ENCODE measurements around the gene SOCS2.

Gene SOCS2

DNA sequence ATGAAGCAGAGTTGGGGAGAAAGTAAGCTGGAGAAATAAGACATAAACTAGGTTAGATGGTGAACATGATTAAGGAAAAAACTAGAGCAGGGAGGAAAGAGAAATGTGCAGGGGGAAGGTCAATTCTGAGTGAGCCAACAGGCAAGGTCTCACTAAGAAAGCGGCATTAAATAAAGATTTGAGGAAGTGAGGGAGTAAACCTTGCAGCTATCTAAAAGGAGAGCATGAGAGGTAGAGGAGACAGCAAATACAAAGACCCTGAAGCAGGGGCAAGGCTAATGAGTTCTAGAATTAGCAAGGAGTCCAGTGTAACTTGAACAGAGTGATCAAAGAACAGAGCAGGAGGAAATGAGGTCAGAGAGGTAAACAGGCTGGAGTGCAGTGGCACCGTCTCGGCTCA lies 4.4 kb upstream of the SOCS2 start:
- no peak for DNase-seq

DNA sequence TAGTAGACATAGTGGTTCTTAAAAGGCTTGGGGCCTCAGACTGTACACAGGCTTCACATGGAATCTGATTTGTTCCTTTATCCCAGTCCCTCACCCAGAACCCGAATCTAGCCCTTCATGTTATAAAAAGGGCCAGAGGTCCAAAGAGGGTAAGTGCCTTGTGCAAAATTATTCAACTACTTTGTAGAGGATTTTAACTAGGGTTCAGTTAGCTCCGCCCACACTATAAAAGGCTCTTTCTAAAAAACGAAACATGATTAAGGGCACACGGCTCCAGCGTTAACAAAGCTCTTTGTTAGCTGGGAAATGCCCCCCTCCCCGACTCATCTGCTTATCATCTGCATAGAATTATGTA lies 3.2 kb upstream of the SOCS2 start:
- no peak for DNase-seq

DNA sequence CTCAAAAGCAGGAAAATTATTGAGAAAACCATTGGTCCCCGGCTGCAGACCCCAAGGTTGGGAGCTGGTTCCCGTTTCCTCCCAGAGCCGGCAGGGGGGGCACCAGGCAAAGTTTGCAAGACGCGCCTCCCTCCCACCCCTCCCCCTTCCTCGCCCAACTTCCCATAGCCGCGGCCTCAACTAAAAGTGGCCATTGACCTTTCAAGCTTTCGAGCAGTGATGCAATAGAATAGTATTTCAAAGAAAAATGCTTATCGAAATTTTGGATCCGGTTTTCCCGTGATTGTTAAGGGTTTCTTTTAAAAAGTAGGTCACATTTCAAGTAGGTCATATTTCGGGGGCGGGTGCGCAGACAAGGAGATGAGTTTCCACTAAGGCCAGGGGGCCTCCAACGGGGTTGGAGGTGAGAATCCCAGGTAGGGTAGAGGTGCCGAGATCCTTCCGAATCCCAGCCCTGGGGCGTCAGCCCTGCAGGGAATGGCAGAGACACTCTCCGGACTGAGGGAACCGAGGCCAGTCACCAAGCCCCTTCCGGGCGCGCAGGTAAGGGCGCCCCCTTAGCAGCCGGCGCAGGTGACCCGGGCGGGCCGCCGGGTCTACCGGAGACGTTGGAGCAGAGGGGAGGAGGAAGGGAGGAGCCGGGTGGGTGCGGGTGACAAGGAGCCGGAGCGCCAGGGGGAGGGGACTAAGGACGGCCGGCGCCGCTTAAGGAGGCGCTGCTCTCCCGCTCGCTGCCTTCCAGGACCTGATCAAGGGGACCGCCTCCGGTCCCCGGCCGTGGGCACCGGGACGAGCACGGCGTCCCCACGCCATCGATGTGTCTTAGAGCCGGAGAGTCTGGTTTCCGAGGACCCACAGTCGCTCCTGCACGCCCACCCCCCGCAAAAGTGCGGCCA lies 2.6 kb upstream of the SOCS2 start:
- peak; percentile 71 for DNase-seq

DNA sequence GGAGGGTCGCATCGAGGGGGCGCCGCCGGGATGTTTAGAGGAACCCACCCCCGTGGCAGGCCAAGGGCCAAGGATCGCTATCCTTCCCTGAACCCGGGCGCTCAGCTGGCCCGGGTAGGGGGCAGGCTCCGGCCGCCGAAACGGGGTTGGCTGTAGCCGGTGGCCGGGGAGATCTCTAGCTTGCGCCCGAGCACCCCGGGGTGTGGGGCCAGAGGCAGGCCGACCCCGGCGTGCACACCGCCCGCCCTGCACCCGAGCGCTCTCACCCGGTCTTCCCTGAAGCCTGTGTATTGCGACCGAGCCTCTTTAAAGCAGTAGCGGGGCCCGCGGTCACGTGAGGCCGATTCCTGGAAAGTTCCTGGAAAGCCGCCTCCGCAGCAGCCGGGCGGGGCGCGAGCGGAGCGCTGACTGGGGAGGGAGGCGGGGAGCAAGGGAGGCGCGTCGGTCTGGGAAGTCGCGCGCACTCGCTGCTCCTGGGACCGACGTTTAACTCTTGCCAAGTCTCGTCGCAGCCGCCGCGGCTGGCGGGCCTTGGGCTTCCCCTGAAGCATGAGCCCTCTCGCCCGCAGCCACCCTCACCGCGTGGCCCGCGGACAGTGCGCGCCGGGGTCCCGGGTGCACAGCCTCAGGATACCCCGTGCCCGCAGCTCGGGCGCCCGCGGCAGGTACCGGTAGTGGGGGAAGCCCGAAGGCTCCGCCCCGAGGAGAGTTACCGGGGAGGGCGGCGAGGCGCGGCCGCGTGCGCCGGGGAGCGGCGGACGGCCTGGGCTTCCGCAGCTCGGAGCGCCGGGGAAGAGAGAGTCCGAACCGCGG lies 1.7 kb upstream of the SOCS2 start:
- peak; percentile 77 for DNase-seq

DNA sequence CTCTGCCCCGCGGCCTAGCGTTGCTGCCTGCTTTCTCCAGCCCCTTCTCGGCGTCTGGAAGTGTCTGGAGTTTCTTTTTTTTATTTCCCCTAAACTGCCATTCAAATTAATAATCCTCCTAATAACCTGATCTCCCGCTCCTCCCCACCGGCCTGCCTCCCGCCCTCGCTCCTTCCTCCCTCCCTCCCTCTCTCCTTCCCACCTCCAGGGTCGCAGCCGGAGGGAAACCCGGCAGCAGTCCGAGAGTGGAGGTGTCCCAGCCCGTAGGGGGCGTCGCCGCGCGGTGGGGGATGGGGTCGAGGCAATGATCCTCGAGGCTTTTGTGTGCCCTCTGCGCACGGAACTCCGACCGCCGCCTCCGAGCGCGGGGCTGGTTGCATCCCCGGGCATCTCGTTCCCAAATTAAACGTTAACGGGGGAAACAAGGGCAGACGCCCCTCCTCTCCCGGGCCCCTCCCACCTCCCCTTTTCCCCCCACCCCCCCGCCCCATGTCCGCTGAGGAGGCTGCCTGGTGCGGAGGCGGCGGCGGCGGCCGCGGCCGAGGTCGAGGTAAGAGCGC lies 1.0 kb upstream of the SOCS2 start:
- peak; percentile 53 for DNase-seq

DNA sequence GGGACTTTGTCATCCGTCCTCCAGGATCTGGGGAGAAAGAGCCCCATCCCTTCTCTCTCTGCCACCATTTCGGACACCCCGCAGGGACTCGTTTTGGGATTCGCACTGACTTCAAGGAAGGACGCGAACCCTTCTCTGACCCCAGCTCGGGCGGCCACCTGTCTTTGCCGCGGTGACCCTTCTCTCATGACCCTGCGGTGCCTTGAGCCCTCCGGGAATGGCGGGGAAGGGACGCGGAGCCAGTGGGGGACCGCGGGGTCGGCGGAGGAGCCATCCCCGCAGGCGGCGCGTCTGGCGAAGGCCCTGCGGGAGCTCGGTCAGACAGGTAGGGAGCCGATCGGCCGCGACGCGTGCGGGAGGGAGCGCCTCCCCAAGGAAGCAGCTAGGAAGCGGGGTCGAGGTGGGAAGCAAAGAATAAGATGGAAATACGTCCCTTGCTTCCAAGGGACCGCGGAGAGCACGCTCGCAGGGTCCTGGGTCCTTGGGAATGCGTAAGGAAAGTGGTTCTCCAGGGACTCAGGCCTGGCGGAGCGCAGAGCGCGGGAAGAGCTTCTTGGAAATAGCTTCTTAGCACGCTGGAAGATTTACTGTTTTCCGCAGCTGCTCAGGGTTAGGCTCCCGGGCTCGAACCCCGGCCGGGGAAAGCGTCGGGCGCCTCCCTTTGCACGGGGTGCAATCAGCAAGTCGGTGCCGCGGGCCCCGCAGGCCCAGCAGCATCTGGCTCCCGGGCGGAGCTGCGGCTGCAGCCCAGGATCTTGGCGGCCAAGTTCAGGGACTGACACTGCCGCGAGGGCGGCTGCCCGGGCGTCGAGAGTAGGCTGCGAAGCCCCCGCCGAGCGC lies 457 bp downstream of the SOCS2 start:
- DNase-seq, result no peak

DNA sequence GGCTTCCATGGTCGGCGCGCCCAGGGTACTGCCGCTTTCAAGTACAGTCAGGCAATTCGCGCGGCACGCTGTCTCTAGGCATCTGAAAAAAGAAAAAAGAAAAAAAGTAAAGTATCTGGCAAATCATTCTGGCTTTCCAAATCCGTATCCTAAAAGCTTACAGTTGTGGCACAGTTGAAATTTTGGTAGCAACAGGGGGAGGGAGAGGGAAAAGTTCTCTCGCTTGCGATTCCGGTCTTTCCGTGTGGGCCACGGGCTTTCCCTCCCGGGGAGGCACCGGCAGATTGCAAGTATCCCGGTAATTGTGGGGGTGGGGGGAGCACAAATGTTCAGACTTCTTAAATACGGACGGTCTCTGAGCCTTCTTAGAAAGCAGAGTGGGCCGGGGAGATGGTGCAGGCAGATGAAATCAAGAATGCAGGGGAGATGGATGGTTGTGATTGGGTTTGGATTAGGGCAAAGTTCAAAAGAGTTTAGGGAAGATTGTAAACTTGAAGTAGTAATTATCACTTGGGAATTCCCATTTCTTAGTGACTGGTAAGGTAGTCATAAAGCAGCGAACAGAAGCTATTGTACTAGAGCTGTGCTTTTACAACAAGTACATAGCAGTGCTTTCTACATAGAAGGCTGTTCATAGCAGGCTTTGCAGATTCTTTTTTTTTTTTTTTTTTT lies 1.2 kb downstream of the SOCS2 start:
- DNase-seq, result peak; percentile 10

DNA sequence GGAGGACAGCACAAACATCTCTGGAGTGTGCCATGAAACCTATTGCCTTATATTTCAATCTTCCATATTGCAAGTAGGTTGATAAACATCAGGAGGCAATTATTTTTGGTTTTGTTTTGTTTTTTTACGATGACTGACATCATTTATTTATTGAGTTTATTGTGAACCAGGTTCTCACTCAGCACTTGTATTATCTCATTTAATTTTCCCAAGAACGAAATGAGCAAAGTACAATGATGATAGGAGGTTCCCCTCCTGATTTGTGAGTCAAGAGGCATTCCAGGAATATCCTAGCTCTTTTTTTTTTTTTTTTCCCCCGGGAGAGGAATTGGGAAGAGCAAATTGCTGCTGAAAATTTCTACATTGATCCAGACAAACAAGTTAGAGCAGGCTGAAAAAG lies 4.7 kb downstream of the SOCS2 start:
- no peak for DNase-seq

DNA sequence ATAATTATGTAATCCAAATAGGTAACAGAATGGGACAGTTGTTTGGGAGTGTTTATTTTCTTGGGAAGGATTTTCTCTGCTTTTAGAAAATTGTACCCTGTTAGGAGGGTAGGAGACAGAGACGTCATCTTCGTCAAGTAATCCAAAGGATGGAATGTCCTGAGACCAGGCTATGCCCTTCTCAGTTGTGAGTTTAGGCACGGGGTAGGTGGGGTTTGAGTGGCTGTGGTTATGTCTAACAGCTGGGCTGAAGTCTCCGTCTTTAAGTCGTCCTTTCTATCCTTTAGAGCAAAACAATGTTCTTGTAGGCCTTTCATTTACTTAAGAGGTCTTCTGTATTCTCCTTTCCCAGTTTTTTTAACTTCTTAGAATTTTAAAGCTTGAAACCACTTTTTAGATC lies 5.7 kb downstream of the SOCS2 start:
- DNase-seq, result no peak

DNA sequence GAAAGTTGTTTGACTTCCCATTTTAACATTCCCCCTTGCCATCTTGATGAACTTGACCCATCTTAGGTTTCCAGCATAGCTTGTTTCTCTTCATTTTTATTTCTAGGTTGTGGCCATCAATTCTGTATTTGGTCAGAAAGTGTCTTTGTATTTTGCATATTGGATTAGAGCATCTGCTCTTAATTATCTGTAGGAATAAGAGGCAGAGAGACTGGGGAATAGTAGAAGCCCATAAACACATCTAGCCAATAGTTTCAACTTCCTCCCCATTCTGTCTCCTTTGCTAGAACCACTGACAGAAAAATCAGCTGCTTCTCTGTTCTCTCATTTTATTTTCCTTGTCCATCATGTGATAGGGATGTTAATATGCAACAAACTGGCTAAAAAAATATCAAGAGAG lies 8.2 kb downstream of the SOCS2 start:
- DNase-seq, result no peak

DNA sequence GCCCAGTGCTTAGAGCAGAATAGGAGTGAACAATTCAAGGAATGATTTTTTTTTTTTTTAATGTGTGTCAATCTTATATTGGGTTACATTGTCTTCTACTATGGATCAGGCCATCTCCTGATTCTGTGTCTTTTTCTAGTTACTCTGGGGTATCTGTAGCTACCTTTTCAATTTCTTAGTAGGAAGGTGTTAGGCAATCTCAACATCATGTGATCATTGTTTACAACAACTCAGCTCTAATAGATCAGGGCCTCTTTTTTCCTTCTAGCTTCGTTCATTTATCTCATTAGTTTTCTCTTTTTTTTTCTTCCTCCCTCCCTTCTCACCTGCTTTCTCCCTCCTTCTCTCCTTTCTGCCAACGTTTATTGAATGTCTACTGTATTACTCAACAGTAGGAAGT lies 8.9 kb downstream of the SOCS2 start:
- DNase-seq, result no peak

DNA sequence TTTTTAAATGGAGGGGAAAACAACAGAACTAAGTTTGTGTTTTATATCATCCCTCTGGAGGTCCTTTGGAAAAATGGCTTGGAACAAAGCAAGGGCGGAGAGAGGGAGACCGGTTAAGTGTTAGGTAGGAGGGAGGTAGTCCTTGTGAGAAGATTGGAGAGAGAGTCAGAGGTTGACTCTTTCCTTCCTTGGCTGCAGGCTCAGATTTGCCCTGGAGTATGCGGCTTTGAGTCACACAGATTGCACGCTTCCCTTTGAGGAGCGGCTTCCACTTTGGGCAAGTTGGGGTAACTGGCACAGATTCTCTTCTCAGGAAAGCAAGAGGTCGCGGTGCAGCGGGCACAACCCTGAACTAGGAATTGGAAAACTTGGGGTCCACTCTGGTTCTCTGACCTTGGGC lies 9.9 kb downstream of the SOCS2 start:
- no peak for DNase-seq

DNA sequence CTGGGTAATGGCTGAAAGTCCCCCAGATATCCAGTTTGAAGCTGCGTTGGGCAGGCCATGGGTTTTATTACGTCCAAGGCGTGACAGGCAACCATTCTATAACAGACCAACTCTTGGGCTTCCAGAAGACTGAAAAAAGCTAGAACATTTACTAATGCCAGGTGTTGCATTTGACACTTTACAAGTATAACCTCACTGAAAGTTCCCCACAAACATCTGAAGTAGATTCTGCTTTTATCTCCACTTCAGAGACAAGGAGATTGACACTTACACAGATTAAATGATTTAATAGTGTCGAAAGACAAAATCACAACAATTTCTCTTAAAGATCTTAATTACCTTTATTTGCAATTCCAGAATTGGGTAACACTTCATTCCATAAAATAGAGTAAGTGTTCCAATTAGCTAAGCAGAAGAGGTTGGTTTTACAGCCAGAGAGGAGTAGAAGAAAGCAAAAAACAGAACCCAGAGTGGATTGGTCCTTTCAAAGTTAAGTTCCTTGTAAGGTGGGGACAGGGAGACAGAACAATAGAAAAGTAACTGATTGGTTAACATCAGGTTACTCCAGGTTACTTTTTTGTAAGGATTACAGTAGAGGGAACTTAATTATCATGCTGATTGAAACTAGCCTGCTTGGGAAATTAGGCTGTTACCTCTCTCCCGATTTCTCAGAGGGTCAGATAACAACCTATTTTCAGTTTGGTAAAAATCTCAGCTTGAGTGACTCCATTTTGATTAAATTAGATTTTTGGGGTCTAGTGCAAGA lies 11.3 kb downstream of the SOCS2 start:
- no peak for DNase-seq

DNA sequence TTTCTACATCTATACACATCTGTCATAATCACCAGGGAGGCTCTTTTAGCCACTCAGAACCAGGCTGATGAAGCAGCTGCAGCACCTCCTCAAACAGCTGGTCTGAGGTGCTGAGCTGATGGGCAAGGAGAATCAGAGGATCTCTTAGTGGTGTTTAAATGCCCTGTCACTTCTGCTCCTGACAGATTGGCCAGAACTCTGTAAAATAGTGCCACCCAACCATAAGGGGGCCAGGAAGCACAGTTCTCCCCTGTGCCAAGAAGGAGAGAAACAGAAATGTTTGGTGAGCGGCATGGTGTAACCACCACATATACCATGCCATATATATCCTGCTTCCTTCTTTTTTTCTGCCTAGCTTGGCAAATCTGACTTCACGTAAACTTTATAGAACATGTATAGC lies 12.8 kb downstream of the SOCS2 start:
- no peak for DNase-seq

DNA sequence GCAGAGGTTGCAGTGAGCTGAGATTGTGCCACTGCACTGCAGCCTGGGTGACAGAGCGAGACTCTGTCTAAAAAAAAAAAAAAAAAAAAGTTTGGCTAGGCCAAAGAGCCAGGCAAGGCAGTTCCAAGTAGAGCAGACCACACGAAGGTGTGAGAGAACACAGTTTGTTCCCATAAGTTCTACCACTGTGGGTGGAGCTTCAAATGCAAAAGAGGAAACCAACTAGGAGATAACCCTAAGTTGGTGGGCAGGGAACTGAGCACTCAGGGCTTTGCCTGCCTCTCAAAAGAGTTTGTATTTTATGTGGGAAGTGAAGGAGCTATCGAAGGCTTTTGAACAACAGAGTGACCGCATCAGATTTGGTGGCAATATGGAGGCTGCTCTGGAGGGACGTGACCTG lies 15.1 kb downstream of the SOCS2 start:
- no peak for DNase-seq

DNA sequence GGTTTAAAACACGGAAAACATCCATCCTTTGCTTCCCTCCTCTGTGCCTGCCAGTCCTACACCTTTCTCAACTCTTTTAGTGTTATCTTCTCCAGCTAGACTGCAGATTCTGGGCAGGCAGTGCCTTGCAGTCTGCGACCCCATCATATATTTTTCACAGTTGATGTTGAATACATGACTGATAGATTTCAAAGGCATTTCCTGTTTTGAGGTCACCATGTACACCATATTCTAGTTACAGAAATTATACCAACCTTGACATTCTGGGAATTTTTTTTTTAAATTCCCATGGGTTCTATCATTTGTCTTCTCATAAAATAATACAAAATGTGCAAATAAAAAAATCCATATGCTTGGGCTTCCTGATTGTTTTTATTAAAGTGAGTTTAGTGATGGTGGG lies 16.6 kb downstream of the SOCS2 start:
- DNase-seq, result no peak

DNA sequence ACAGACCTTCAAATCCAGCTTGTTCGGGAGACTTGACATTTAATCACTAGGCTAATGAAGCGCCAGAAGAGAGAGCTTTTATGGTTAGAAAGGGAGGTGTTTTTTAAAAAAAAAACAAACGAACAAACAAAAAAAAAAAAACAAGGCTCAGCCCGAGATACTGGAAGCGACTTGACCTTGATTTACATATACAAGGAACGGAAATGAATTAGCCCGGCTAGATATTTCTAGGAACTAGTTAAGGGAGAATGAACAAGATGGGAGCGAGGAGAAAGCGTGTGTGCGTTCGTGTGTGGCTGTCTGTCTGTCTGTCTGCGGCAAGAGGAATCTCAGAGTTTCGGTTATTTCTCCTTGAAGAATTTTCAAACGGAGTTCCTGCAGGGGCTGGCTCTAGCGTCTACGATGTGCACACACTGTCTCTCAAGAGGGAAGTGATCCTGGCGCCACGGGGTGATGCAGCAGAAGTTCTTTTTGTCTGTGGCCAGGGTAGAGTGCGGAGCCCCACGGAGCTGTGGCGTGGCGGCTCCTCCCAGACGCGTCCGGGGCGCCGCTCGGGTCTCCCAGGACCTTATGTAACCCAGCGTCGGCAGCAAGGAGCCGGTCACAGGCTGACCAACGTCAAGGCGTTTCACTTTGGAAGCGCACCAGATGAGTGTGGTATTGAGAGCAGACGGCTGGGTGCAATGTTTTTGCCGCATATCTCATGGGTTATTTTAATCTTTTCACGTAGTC lies 18.8 kb downstream of the SOCS2 start:
- DNase-seq, result no peak

DNA sequence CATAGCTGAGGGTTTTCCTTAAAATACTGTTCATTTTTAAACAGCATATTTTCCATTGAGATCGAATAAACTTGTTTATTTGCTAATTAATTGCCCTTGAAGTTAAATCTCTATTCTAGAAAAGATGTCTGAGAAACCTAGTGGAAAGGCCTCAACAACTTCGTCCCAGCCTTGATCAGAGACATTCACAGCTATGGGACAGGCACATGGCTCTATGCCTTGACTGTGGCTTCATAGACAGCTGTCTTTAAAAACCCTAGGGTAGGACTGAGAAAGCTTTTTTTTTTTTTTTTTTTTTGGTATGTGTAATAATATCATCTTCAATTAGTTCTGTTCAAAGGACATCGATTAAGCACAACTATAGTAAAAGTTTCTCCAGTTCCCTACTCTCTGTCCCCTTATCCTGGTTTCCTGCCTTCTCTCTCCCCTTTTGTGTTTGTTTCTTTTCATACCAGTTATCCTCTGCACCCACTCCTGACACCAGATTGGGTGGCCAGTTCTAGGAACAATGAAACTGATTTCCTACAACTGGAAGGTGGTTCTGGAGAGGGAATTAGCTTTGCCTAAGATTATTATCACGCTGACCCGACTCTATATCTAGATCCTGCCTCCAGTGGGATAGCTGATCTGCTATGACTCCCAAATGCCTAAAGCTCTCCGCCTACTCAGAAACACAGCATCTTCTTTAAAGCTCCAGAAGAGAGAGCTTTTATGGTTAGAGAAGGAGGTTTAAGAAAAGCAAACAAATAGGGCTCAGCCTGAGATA lies 20.3 kb downstream of the SOCS2 start:
- no peak for DNase-seq

DNA sequence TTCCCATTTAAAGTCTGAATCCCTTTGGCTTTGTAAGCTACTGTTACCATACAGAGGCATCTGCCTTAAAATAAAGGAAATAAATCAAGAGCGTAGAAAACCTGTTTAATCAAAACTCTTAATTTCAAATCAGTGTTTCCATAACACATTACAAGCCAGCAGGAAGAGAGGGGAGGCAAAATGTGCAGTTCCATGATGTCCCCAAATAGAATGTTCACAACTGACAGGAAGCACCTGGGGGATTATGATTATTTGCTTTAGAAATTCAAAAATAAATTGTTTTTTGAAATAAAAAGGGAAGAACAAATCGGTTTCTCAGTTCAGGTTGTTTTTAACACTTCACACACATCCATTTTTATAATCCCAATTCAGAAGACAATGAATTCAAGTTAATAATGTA lies 21.4 kb downstream of the SOCS2 start:
- no peak for DNase-seq

DNA sequence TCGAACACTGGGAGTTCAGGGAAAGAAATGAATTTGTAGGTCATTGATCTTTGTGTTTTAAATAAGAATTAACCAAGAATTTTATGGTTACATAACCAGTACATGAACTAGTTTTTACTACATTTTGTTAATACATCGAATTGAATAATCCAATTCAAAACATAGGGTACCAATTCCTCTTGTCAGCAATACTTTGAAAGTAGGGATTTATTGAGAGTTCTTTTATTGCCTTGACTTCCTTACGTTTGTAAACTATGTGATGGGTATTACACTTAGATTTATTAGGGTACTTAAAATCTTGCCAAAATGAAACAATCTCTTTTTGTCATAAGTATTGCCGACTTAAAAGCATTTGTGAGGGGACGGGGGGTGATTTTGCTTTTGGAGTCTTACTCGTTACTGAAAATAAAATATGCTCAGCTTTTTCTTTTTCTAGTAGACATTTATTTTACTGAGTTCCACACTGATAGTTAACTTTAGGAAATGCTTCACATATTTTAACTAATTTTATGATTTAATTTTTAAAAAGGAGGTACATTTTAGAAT lies 22.4 kb downstream of the SOCS2 start:
- DNase-seq, result no peak

Data from activated gamma-delta T cell treated with Interleukin-2 at 50 U/mL for 16 hours (primary cell).